Measurements from ENCODE around the gene OMD.
"Not testable (repeated sequence)": the region's sequence is repeated elsewhere in the genome, so short reads cannot be mapped to it uniquely, and the experiment has no call there.

- TF ChIP-seq CTCF (IDR thresholded peaks at IDR 0.05; ENCODE audit: low read depth, low read length, poor library complexity, severe bottlenecking); EZH2phosphoT487 (IDR thresholded peaks at IDR 0.05; ENCODE audit: borderline replicate concordance, low read length): not testable (repeated sequence)
These were observed 13.1 kb downstream of the OMD start for GRCh38 chr9:92411157-92411556.

All from DOHH2 (cell line).